Breast epithelium (tissue), 3 donors: ENCODE data around the gene TLX3.

Experiments used
- CTCF ChIP-seq, 3 donors: fragments of 450-650 bp; IDR thresholded peaks; one replicate each; pipeline ENCODE4 v1.5.1; 2016 to 2017; ENCODE audit warnings: antibody characterized with exemption in 3 of 3, mild to moderate bottlenecking in 3 of 3, moderate library complexity in 3 of 3
- POLR2A ChIP-seq: fragments of 450-650 bp; IDR thresholded peaks from one replicate; pipeline ENCODE4 v1.6.1; 2016; ENCODE audit warnings: antibody characterized with exemption, mild to moderate bottlenecking, moderate library complexity
- POLR2AphosphoS5 ChIP-seq, 3 donors: sonication (generic); formaldehyde crosslinking; IDR thresholded peaks; one replicate each; pipeline ENCODE4 v1.6.1; 2017; ENCODE audit warnings: antibody characterized with exemption in 3 of 3

GRCh38 chr5:171357843-171358242 lies 48.8 kb downstream of the TLX3 start:
- TF ChIP-seq CTCF (IDR thresholded peaks at IDR 0.05) (no peak), POLR2A (no peak), POLR2AphosphoS5 (IDR thresholded peaks at IDR 0.05) (no peak)
